H1 (cell line): Measurements from ENCODE around the gene RCAN2.

Experiments used
- CBX5 ChIP-seq: fragments of 300-800, 300-1000 bp; sonication (generic); IDR thresholded peaks from 2 replicates; pipeline ENCODE4 v1.7.1; 2016; ENCODE audit warnings: antibody characterized with exemption, low read length, low read depth
- EZH2 ChIP-seq: fragments of 200-600 bp; sonication (generic); IDR thresholded peaks from 2 replicates; pipeline ENCODE4 v1.7.1; 2012; ENCODE audit warnings: low read depth, mild to moderate bottlenecking, moderate library complexity, low read length, inconsistent platforms; ENCODE audit not compliant: severe bottlenecking
- HDAC6 ChIP-seq: IDR thresholded peaks from one replicate; pipeline ENCODE4 v1.7.1; 2012; ENCODE audit warnings: low read depth, mild to moderate bottlenecking, inconsistent platforms, low read length, moderate library complexity
- JUND ChIP-seq: IDR thresholded peaks from 2 replicates; pipeline ENCODE4 v1.6.1; 2011; ENCODE audit warnings: mild to moderate bottlenecking, improper control_type of control experiment, low read length
- MAX ChIP-seq: IDR thresholded peaks from 2 replicates; pipeline ENCODE4 v1.6.1; 2012; ENCODE audit warnings: inconsistent platforms
- PHF8 ChIP-seq: fragments of 200-600 bp; sonication (generic); conservative IDR thresholded peaks from 2 replicates; pipeline ENCODE4 v1.7.1; 2012; ENCODE audit warnings: low read depth, mild to moderate bottlenecking, inconsistent platforms, low read length, moderate library complexity
- SP1 ChIP-seq: IDR thresholded peaks from 2 replicates; pipeline ENCODE4 v1.6.1; 2011; ENCODE audit warnings: low read depth, low read length
- TAF1 ChIP-seq: IDR thresholded peaks from 2 replicates; pipeline ENCODE4 v1.6.1; 2011; ENCODE audit warnings: mild to moderate bottlenecking, low read depth, low read length
- TF ChIP-seq, protein P1 (sequence below): IDR thresholded peaks from 2 replicates; pipeline ENCODE4 v1.6.1; 2011; ENCODE audit warnings: low read length, improper control_type of control experiment

GRCh38 chr6:46263707-46264086, 227.6 kb downstream of the RCAN2 start:
- TF ChIP-seq HDAC6 (no peak), TAF1 (no peak), SP1 (no peak), EZH2 (no peak), MAX (no peak), PHF8 (no peak), JUND (no peak), CBX5 (no peak)
- TF ChIP-seq, protein P1, sequence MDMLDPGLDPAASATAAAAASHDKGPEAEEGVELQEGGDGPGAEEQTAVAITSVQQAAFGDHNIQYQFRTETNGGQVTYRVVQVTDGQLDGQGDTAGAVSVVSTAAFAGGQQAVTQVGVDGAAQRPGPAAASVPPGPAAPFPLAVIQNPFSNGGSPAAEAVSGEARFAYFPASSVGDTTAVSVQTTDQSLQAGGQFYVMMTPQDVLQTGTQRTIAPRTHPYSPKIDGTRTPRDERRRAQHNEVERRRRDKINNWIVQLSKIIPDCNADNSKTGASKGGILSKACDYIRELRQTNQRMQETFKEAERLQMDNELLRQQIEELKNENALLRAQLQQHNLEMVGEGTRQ, result no peak
